Measurements from ENCODE around the gene TSPAN14. TPM values are rescaled to one million over a fixed set of nuclear protein-coding genes. Genes with fewer than 3 reads are reported as not detected.

The TSPAN14 gene
- total and polyA plus RNA-seq, 4 donors: 19.9 to 36.8 (median 27.3) TPM

DNA sequence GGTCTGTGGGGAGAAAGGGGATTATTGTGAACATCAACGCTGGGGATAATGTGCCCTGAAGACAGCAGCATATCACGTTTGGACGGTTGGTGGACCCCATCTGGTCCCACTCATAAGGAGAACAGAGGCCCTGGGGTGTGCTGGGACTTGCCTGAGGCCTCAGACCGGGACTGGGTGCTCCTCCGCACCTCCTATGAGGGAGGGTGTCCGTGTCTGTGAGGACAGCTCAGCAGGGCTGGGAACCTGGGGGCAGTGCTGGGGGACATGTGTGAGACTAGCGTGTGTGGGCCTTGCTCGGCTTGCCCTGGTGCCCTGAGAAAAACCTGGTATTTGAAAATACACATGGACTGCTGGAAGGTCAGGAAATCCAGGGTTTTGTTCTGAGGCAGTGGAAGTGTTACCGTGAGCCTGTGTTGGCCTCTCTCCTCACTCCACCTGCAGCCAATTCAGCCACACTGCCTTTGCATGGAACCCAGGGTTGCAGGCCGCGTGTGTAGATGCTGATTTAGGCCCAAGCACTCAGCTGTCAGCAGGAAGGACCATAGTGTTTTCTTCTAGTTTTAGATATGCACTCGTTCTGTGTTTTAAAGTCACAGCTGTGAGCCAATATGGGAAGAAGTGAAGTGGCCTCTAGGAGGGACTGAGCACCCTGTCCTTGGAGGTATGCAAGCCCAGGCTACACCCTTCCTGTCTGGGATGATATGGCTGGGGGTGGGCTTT, 70.2 kb downstream of the TSPAN14 start (continued):
- TF ChIP-seq, protein P1, sequence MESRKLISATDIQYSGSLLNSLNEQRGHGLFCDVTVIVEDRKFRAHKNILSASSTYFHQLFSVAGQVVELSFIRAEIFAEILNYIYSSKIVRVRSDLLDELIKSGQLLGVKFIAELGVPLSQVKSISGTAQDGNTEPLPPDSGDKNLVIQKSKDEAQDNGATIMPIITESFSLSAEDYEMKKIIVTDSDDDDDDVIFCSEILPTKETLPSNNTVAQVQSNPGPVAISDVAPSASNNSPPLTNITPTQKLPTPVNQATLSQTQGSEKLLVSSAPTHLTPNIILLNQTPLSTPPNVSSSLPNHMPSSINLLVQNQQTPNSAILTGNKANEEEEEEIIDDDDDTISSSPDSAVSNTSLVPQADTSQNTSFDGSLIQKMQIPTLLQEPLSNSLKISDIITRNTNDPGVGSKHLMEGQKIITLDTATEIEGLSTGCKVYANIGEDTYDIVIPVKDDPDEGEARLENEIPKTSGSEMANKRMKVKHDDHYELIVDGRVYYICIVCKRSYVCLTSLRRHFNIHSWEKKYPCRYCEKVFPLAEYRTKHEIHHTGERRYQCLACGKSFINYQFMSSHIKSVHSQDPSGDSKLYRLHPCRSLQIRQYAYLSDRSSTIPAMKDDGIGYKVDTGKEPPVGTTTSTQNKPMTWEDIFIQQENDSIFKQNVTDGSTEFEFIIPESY (IDR thresholded peaks at IDR 0.05): no peak
- no peak for TF ChIP-seq HNF4A (conservative IDR thresholded peaks at IDR 0.05)
- TF ChIP-seq FOXA2 (IDR thresholded peaks at IDR 0.05): no peak
- TF ChIP-seq RAD21 (IDR thresholded peaks at IDR 0.05): no peak
- no peak for TF ChIP-seq RXRA (IDR thresholded peaks at IDR 0.05)
- TF ChIP-seq EGR1 (IDR thresholded peaks at IDR 0.05; ENCODE audit: low read depth in 2 of 2): no peak

DNA sequence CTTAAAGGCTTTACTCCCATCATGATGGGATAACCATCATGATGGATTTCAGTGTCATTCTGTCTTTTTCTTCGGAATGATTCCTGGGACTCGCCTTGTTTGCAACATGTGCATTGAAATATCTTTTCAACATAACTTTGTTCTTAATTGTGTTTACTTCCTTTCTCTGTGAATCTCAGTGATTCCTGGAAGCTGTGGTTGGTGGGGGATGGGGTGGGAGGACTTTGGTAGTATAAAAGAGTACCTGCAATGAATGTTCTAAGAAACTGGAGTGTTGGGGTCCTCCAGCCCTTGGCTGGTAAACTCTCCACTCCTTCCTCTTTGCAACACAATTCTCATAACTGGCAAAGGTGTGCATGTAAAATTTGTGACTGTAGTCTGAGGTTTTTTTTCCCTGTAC, 72.1 kb downstream of the TSPAN14 start:
- H3K27me3 ChIP-seq (ENCODE audit: control insufficient read depth in 4 of 4, insufficient read depth in 4 of 4, low read length in 3 of 4): no peaks in the 10 kb centered on the region
- H3K27ac ChIP-seq (ENCODE audit: low read depth in 1 of 2, low read length in 2 of 2): no peak overlapping the region
- H3K4me3 ChIP-seq (ENCODE audit: low read depth in 1 of 3, low read length in 3 of 3): no peak overlapping the region
- H3K9ac ChIP-seq (ENCODE audit: low read depth in 1 of 2, low read length in 2 of 2): no peak overlapping the region
- H3K9me3 ChIP-seq (ENCODE audit: control insufficient read depth in 4 of 4, low read length in 3 of 4): no peaks in the 10 kb centered on the region
- no peak for DNase-seq (ENCODE audit: low spot score)
- H3K36me3 ChIP-seq (ENCODE audit: control insufficient read depth in 4 of 4, insufficient read depth in 3 of 4, low read depth in 1 of 4, low read length in 3 of 4): no peaks in the 10 kb centered on the region
- WGBS: 68% methylated on average over 2 of the region's 2 CpGs
- peaks cover 0 to 3% (median under 1%) of the 10 kb centered on the region in 4 donors for H3K4me1 ChIP-seq (ENCODE audit: control insufficient read depth in 4 of 4, insufficient read depth in 4 of 4, low read length in 3 of 4)
- TF ChIP-seq, protein P2, sequence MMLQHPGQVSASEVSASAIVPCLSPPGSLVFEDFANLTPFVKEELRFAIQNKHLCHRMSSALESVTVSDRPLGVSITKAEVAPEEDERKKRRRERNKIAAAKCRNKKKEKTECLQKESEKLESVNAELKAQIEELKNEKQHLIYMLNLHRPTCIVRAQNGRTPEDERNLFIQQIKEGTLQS (IDR thresholded peaks at IDR 0.05): no peak
- TF ChIP-seq SP1 (IDR thresholded peaks at IDR 0.05): no peak

DNA sequence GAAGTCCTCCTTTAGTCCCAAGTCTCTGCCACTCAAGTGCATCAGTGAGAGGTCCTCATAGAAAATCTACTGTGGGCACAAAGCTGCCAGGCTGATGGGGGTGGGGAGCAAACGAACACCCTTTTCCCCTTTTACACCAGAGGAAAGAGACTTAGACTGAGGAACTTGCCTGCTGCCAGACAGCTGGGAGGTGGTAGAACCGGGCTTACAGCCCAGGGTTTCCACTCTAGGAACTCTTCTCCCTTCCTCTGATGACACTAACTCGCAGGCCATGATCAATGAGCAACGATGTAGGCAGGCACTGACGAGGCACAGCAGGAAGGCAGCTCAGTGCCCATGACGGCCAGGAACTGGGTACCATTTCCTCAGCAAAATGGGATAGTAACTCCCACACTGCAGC, 72.6 kb downstream of the TSPAN14 start:
- Histone ChIP-seq H3K4me1 (ENCODE audit: control insufficient read depth in 4 of 4, insufficient read depth in 4 of 4, low read length in 3 of 4) (peaks cover 0 to 3% (median under 1%) of the 10 kb centered on the region in 4 donors), H3K27ac (ENCODE audit: low read depth in 1 of 2, low read length in 2 of 2) (no peak overlapping the region), H3K4me3 (ENCODE audit: low read depth in 1 of 3, low read length in 3 of 3) (no peak overlapping the region), H3K9me3 (ENCODE audit: control insufficient read depth in 4 of 4, low read length in 3 of 4) (no peaks in the 10 kb centered on the region), H3K9ac (ENCODE audit: low read depth in 1 of 2, low read length in 2 of 2) (no peak overlapping the region), H3K36me3 (ENCODE audit: control insufficient read depth in 4 of 4, insufficient read depth in 3 of 4, low read depth in 1 of 4, low read length in 3 of 4) (no peaks in the 10 kb centered on the region), H3K27me3 (ENCODE audit: control insufficient read depth in 4 of 4, insufficient read depth in 4 of 4, low read length in 3 of 4) (no peaks in the 10 kb centered on the region)
- no peak for DNase-seq (ENCODE audit: low spot score)
- 69% methylated on average over 6 of the region's 6 CpGs for WGBS
- TF ChIP-seq, protein P3, sequence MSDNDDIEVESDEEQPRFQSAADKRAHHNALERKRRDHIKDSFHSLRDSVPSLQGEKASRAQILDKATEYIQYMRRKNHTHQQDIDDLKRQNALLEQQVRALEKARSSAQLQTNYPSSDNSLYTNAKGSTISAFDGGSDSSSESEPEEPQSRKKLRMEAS (IDR thresholded peaks at IDR 0.05): no peak
- TF ChIP-seq NR2F2 (IDR thresholded peaks at IDR 0.05) (no peak), RAD21 (IDR thresholded peaks at IDR 0.05) (no peak), HNF4A (conservative IDR thresholded peaks at IDR 0.05) (no peak), YY1 (IDR thresholded peaks at IDR 0.05) (no peak), HNF4G (IDR thresholded peaks at IDR 0.05) (no peak), TAF1 (conservative IDR thresholded peaks at IDR 0.05) (no peak), SP1 (IDR thresholded peaks at IDR 0.05) (no peak), RXRA (IDR thresholded peaks at IDR 0.05) (no peak), FOXA2 (IDR thresholded peaks at IDR 0.05) (no peak), GABPA (IDR thresholded peaks at IDR 0.05 in 1 of 2, conservative IDR thresholded peaks at IDR 0.05 in 1 of 2) (no peak), JUND (IDR thresholded peaks at IDR 0.05) (no peak), EGR1 (IDR thresholded peaks at IDR 0.05; ENCODE audit: low read depth in 2 of 2) (no peak)
- TF ChIP-seq, protein P1 (IDR thresholded peaks at IDR 0.05): no peak
- TF ChIP-seq, protein P4, sequence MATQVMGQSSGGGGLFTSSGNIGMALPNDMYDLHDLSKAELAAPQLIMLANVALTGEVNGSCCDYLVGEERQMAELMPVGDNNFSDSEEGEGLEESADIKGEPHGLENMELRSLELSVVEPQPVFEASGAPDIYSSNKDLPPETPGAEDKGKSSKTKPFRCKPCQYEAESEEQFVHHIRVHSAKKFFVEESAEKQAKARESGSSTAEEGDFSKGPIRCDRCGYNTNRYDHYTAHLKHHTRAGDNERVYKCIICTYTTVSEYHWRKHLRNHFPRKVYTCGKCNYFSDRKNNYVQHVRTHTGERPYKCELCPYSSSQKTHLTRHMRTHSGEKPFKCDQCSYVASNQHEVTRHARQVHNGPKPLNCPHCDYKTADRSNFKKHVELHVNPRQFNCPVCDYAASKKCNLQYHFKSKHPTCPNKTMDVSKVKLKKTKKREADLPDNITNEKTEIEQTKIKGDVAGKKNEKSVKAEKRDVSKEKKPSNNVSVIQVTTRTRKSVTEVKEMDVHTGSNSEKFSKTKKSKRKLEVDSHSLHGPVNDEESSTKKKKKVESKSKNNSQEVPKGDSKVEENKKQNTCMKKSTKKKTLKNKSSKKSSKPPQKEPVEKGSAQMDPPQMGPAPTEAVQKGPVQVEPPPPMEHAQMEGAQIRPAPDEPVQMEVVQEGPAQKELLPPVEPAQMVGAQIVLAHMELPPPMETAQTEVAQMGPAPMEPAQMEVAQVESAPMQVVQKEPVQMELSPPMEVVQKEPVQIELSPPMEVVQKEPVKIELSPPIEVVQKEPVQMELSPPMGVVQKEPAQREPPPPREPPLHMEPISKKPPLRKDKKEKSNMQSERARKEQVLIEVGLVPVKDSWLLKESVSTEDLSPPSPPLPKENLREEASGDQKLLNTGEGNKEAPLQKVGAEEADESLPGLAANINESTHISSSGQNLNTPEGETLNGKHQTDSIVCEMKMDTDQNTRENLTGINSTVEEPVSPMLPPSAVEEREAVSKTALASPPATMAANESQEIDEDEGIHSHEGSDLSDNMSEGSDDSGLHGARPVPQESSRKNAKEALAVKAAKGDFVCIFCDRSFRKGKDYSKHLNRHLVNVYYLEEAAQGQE (IDR thresholded peaks at IDR 0.05): no peak
